Neuronal stem cell (in vitro differentiated cells): Measurements from ENCODE around the gene LRRD1. TPM values are rescaled to one million over a fixed set of nuclear protein-coding genes. Genes with fewer than 3 reads are reported as not detected.

ENCODE experiments used
- DNase-seq: peaks from one replicate; pipeline ENCODE4 v3.0.0-alpha.2; 2013; ENCODE audit warnings: low spot score
- H2AFZ ChIP-seq: one replicate; pipeline ENCODE4 v1.6.1; 2013; ENCODE audit warnings: mild to moderate bottlenecking, low read length, inconsistent platforms
- H2AK5ac ChIP-seq: 2 replicates; pipeline ENCODE4 v1.6.1; 2013; ENCODE audit warnings: low read depth, mild to moderate bottlenecking, inconsistent platforms, low read length, moderate library complexity, mixed read lengths
- H2BK120ac ChIP-seq: 2 replicates; pipeline ENCODE4 v1.6.1; 2013; ENCODE audit warnings: low read depth, mild to moderate bottlenecking, inconsistent platforms, low read length, moderate library complexity, mixed read lengths
- H2BK12ac ChIP-seq: one replicate; pipeline ENCODE4 v1.6.1; 2013; ENCODE audit warnings: low read length, inconsistent platforms
- H2BK15ac ChIP-seq: 2 replicates; pipeline ENCODE4 v1.6.1; 2013; ENCODE audit warnings: mild to moderate bottlenecking, low read length, inconsistent platforms, mixed read lengths
- H2BK5ac ChIP-seq: one replicate; pipeline ENCODE4 v1.6.1; 2013; ENCODE audit warnings: inconsistent platforms, mild to moderate bottlenecking, low read length, moderate library complexity
- H3K14ac ChIP-seq: one replicate; pipeline ENCODE4 v1.6.1; 2013; ENCODE audit warnings: low read length, inconsistent platforms
- H3K18ac ChIP-seq: 2 replicates; pipeline ENCODE4 v1.6.1; 2013; ENCODE audit warnings: low read length, inconsistent platforms
- H3K23ac ChIP-seq: 2 replicates; pipeline ENCODE4 v1.6.1; 2013; ENCODE audit warnings: low read depth, mild to moderate bottlenecking, mixed read lengths, low read length, inconsistent platforms; ENCODE audit not compliant: poor library complexity
- H3K27ac ChIP-seq: replicated peaks from 3 replicates; pipeline ENCODE4 v1.5.1; 2013; ENCODE audit warnings: low read length, inconsistent platforms
- H3K27me3 ChIP-seq, 3 experiments: 2 replicates each; pipeline ENCODE4 v1.6.1; 2013; ENCODE audit warnings: low read length in 3 of 3, mild to moderate bottlenecking in 2 of 3, inconsistent platforms in 1 of 3, low read depth in 1 of 3, mixed read lengths in 1 of 3, moderate library complexity in 1 of 3; ENCODE audit not compliant: control insufficient read depth in 3 of 3, insufficient read depth in 3 of 3
- H3K36me3 ChIP-seq, 2 donors: replicated peaks in 1 of 2; 2 replicates each; pipeline ENCODE4 v1.6.1; 2013; ENCODE audit warnings: low read length in 2 of 2; ENCODE audit not compliant: control insufficient read depth in 2 of 2, insufficient read depth in 2 of 2
- H3K4ac ChIP-seq: 2 replicates; pipeline ENCODE4 v1.6.1; 2013; ENCODE audit warnings: inconsistent platforms, mild to moderate bottlenecking, low read length, moderate library complexity
- H3K4me1 ChIP-seq, 2 donors: 1 replicate in 1 of 2; 2 replicates in 1 of 2; pipeline ENCODE4 v1.6.1; 2013; ENCODE audit warnings: low read length in 2 of 2, low read depth in 1 of 2; ENCODE audit not compliant: control insufficient read depth in 2 of 2, insufficient read depth in 1 of 2
- H3K4me2 ChIP-seq: one replicate; pipeline ENCODE4 v1.6.1; 2013; ENCODE audit warnings: mild to moderate bottlenecking, low read length, inconsistent platforms; ENCODE audit not compliant: insufficient read depth, poor library complexity, severe bottlenecking
- H3K4me3 ChIP-seq, 2 donors: 2 replicates each; pipeline ENCODE4 v1.5.1; 2013; ENCODE audit warnings: low read length in 2 of 2, mild to moderate bottlenecking in 2 of 2, inconsistent platforms in 1 of 2, moderate library complexity in 1 of 2
- H3K79me1 ChIP-seq: one replicate; pipeline ENCODE4 v1.6.1; 2013; ENCODE audit warnings: low read depth, mild to moderate bottlenecking, inconsistent platforms, low read length, moderate library complexity
- H3K9ac ChIP-seq: one replicate; pipeline ENCODE4 v1.6.1; 2013; ENCODE audit warnings: mild to moderate bottlenecking, low read depth, low read length, inconsistent platforms; ENCODE audit not compliant: poor library complexity
- H3K9me3 ChIP-seq, 2 donors: replicated peaks in 1 of 2; 2 replicates each; pipeline versions ENCODE3 to v1.6.1; 2013; ENCODE audit warnings: low read length in 2 of 2, mild to moderate bottlenecking in 2 of 2, inconsistent platforms in 1 of 2, low read depth in 1 of 2, mixed read lengths in 1 of 2, moderate library complexity in 1 of 2; ENCODE audit not compliant: control insufficient read depth in 2 of 2, insufficient read depth in 1 of 2
- H4K8ac ChIP-seq: one replicate; pipeline ENCODE4 v1.6.1; 2013; ENCODE audit warnings: low read depth, mild to moderate bottlenecking, inconsistent platforms, low read length, moderate library complexity
- H4K91ac ChIP-seq: one replicate; pipeline ENCODE4 v1.6.1; 2013; ENCODE audit warnings: low read length, low read depth, mild to moderate bottlenecking, inconsistent platforms; ENCODE audit not compliant: poor library complexity
- WGBS, 2 donors: extraction: QIAGEN DNeasy Blood & Tissue Kit; methylation state at CpG; one replicate each; pipeline ENCODE4 v1.1.7; 2013; ENCODE audit warnings: missing lambda C conversion rate in 2 of 2, mixed read lengths in 1 of 2; ENCODE audit not compliant: insufficient read length in 2 of 2, insufficient replicate concordance in 1 of 2; ENCODE audit errors: extremely low coverage in 2 of 2; 5-methylcytosine and 5-hydroxymethylcytosine counted together
- polyA plus RNA-seq, 2 experiments: library from polyadenylated mRNA; stranded (reverse); fragments of 200-250 nt; gene quantifications; one replicate each; pipeline ENCODE4 v1.2.3, GENCODE V29; 2013

Gene LRRD1
- 0.04 TPM for polyA plus RNA-seq (2013, experiment 1 of 2)
- polyA plus RNA-seq (2013, experiment 2 of 2) = 0.06 TPM

DNA sequence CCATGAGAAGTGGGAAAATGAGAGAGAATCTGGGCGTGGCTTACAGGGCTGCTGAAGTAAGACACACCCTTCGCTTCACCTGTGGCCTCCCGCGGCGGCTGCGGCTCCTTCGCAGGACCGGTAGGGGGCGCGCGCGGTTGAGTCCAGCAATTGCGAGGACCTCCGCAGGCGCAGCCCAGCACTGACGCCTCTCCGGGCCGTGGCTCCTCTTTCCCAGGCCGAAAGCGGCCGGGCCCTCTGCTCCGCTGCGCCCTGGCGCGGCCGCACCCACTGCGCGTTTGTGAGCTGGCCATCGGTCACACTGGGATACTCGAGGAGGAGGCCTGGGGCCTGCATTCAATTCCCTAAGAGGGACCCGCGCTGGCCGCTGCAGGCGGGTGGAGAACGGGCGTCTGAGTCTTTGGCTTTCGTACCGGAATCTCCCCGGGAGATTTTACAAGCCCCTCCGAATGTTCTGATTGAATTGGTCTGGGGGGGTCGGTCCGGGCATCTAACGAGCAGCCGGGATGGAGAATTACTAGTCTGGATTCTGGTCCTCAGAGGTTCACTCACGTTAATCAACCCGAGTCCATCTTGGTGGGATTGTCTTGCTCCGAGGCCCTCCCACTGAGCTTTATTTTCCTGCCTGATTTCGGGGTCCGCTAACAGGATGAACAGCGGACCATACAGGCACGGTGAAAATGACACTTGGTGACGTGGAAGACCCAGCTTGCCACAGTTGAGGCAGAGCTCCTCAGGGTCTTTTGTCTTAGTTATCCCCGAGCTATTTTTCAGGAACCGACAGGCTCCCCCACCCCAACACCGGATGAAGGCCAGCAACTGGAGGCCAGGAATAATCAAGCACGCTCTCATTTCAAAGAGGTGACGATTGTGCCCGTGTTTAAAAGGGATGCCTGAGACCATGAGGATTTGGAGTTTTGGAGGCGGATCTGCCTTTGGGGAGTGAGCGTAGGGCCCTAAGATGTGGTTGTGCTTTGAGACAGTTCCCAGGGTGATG, at the start of gene LRRD1:
Gene LRRD1, minus strand, starts transcription at position 215 of the 997 bp plus-strand sequence. CDS start 13,940 bp downstream, outside the sequence.
- Histone ChIP-seq H3K18ac (peak within 1 kb of the TSS; percentile 79), H3K27me3 (no peaks in the 10 kb centered on the region), H2BK5ac (no peak within 1 kb of the TSS), H2BK12ac (no peak within 1 kb of the TSS), H3K27ac (no peak within 1 kb of the TSS), H4K8ac (no peak within 1 kb of the TSS), H3K4me2 (peak within 1 kb of the TSS; percentile 60), H2BK15ac (no peak within 1 kb of the TSS), H4K91ac (no peak within 1 kb of the TSS), H3K36me3 (no peaks in the 10 kb centered on the region), H3K9me3 (peaks cover 0 to 2% of the 10 kb centered on the region in 2 donors), H2BK120ac (no peak within 1 kb of the TSS), H3K4me1 (no peaks in the 10 kb centered on the region), H2AFZ (peak within 1 kb of the TSS; percentile 92), H3K4ac (no peak within 1 kb of the TSS), H2AK5ac (no peak within 1 kb of the TSS), H3K79me1 (no peaks in the 10 kb centered on the region), H3K14ac (no peak within 1 kb of the TSS), H3K23ac (no peak within 1 kb of the TSS), H3K9ac (no peak within 1 kb of the TSS), H3K4me3 (peak within 1 kb of the TSS; percentile 31 to 73)
- peak; percentile 69 for DNase-seq
- WGBS, 2 donors = no CpG with 5 or more reads among the region's 60 CpGs

DNA sequence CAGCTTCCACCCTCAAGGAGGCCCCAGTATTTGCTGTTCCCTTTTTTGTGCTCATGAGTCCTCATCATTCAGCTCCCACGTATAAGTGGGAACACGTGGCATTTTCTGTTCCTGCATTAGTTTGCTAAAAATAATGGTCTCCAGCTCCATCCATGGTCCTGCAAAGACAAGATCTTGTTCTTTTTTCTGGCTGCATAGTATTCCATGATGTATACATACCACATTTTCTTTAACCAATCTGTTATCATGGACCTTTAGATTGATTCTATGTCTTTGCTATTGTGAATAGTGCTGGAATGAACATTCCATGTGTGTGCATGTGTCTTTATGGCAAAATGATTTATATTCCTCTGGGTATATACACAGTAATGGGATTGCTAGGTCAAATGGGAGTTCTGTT, 49.8 kb upstream of the LRRD1 start:
- Histone ChIP-seq H3K36me3 (peaks cover 5 to 93% of the 10 kb centered on the region in 2 donors), H3K23ac (no peak overlapping the region), H2BK120ac (no peak overlapping the region), H3K4me1 (no peaks in the 10 kb centered on the region), H3K9ac (no peak overlapping the region), H3K18ac (no peak overlapping the region), H2AK5ac (no peak overlapping the region), H3K27me3 (no peaks in the 10 kb centered on the region), H3K4me3 (no peak overlapping the region), H3K79me1 (no peaks in the 10 kb centered on the region), H3K4ac (no peak overlapping the region), H3K9me3 (peaks cover 0 to 14% of the 10 kb centered on the region in 2 donors), H2AFZ (no peak overlapping the region), H4K91ac (no peak overlapping the region), H2BK12ac (no peak overlapping the region), H2BK15ac (no peak overlapping the region), H3K14ac (no peak overlapping the region), H2BK5ac (no peak overlapping the region), H4K8ac (no peak overlapping the region), H3K4me2 (no peak overlapping the region), H3K27ac (no peak overlapping the region)
- no peak for DNase-seq
- WGBS, 2 donors = no CpG with 5 or more reads among the region's 2 CpGs

DNA sequence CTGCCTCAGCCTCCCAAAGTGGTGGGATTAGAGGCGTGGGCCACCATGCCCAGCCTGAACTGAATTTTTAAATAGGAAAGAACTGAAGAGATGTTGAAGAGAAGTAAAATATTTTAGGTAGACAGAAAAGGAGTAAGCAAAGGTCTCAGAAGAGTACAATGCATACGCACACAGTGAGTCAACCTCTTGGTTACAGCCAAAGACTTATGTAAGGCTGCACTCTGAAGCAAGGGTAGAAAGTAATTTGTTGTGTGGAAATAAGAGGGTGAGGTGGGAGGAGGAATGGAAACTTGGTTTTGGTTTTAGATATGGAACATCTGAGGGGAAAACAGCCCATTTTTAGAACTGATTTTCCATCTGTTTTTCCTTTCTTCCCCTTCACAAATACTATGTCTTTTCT, 49.2 kb upstream of the LRRD1 start:
- no peak overlapping the region for H3K23ac ChIP-seq
- H2AK5ac ChIP-seq = no peak overlapping the region
- H3K4me3 ChIP-seq = no peak overlapping the region
- no peak overlapping the region for H4K91ac ChIP-seq
- no peak overlapping the region for H2BK12ac ChIP-seq
- DNase-seq = no peak
- no peak overlapping the region for H4K8ac ChIP-seq
- H3K27me3 ChIP-seq = no peaks in the 10 kb centered on the region
- no peak overlapping the region for H2BK5ac ChIP-seq
- H2BK15ac ChIP-seq = no peak overlapping the region
- H3K4me1 ChIP-seq = no peaks in the 10 kb centered on the region
- no peak overlapping the region for H3K9ac ChIP-seq
- H3K4ac ChIP-seq = no peak overlapping the region
- H3K27ac ChIP-seq = no peak overlapping the region
- no peak overlapping the region for H3K14ac ChIP-seq
- H3K36me3 ChIP-seq = peaks cover 4 to 92% of the 10 kb centered on the region in 2 donors
- peaks cover 0 to 14% of the 10 kb centered on the region in 2 donors for H3K9me3 ChIP-seq
- H3K79me1 ChIP-seq = no peaks in the 10 kb centered on the region
- no CpG with 5 or more reads among the region's 2 CpGs for WGBS, 2 donors
- H2AFZ ChIP-seq = no peak overlapping the region
- H3K18ac ChIP-seq = no peak overlapping the region
- H3K4me2 ChIP-seq = no peak overlapping the region
- H2BK120ac ChIP-seq = no peak overlapping the region

DNA sequence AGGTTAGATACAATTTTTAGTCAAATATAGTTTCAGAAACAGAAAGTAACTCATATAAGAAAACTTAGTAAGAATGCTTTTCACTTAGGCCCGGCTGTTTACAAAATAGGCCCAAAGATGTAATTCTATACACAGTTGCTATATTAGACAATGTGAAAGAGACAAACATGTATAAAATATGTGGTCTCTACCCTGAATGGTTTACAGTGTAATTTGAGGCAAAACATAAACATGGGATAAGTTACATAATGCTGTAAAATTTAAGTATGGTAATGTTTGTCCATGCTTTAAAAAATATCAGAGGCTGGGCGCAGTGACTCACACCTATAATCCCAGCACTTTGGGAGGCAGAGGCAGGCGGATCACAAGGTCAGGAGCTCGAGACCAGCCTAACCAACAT, 48.0 kb upstream of the LRRD1 start:
- no peak overlapping the region for H2BK5ac ChIP-seq
- H2AK5ac ChIP-seq = no peak overlapping the region
- H4K91ac ChIP-seq = no peak overlapping the region
- no peak overlapping the region for H3K27ac ChIP-seq
- WGBS, 2 donors = no CpG with 5 or more reads among the region's 4 CpGs
- H3K23ac ChIP-seq = no peak overlapping the region
- no peak overlapping the region for H2BK12ac ChIP-seq
- no peaks in the 10 kb centered on the region for H3K27me3 ChIP-seq
- H3K36me3 ChIP-seq = peaks cover 4 to 91% of the 10 kb centered on the region in 2 donors
- H3K4me1 ChIP-seq = no peaks in the 10 kb centered on the region
- no peak overlapping the region for H4K8ac ChIP-seq
- no peak overlapping the region for H3K14ac ChIP-seq
- no peak for DNase-seq
- no peak overlapping the region for H3K4ac ChIP-seq
- H2BK15ac ChIP-seq = no peak overlapping the region
- H2BK120ac ChIP-seq = no peak overlapping the region
- H3K18ac ChIP-seq = no peak overlapping the region
- H3K79me1 ChIP-seq = no peaks in the 10 kb centered on the region
- no peak overlapping the region for H2AFZ ChIP-seq
- no peak overlapping the region for H3K4me2 ChIP-seq
- H3K9ac ChIP-seq = no peak overlapping the region
- no peak overlapping the region for H3K4me3 ChIP-seq
- H3K9me3 ChIP-seq = peaks cover 0 to 14% of the 10 kb centered on the region in 2 donors
